ENCODE data around the gene MACROD1. TPM values are rescaled to one million over a fixed set of nuclear protein-coding genes. Genes with fewer than 3 reads are reported as not detected.

Gene MACROD1
- total RNA-seq, 3 donors from 2014 or later (not counting 1 experiment from before 2014, with no cell fraction given), result 0.73 to 3.3 (median 1.8) TPM

GRCh38 chr11:64052938-64053622 lies 112.8 kb downstream of the MACROD1 start:
- Histone ChIP-seq H3K36me3 (ENCODE audit: control insufficient read depth, insufficient read depth, low read length) (no peaks in the 10 kb centered on the region), H3K9me3 (ENCODE audit: control insufficient read depth, insufficient read depth, low read length) (no peaks in the 10 kb centered on the region), H3K4me1 (ENCODE audit: control insufficient read depth, insufficient read depth, low read length) (no peaks in the 10 kb centered on the region), H3K4me3 (ENCODE audit: low read length) (no peak overlapping the region), H3K27me3 (ENCODE audit: control insufficient read depth, insufficient read depth, low read length) (no peaks in the 10 kb centered on the region), H3K27ac (ENCODE audit: low read length) (no peak overlapping the region)
- Mint-ChIP-seq H3K27ac (no peak overlapping the region), H3K27me3 (ENCODE audit: low read depth in 2 of 2) (no peaks in the 10 kb centered on the region), H3K9me3 (no peaks in the 10 kb centered on the region), H3K4me3 (no peak overlapping the region), H3K36me3 (no peaks in the 10 kb centered on the region), H3K4me1 (no peaks in the 10 kb centered on the region)
- TF ChIP-seq CTCF (IDR thresholded peaks at IDR 0.05), result no peak
- DNase-seq (no peak), ATAC-seq (no peak)
- intact Hi-C loops (cut with micrococcal nuclease), result no loop called here
- WGBS (ENCODE audit: insufficient coverage), result 90% methylated on average over 11 of the region's 11 CpGs

GRCh38 chr11:64052436-64052835 lies 113.5 kb downstream of the MACROD1 start:
- H3K27me3 Mint-ChIP-seq (ENCODE audit: low read depth in 2 of 2), result no peaks in the 10 kb centered on the region
- H3K4me1 Mint-ChIP-seq, result no peaks in the 10 kb centered on the region
- Histone ChIP-seq H3K9me3 (ENCODE audit: control insufficient read depth, insufficient read depth, low read length) (no peaks in the 10 kb centered on the region), H3K36me3 (ENCODE audit: control insufficient read depth, insufficient read depth, low read length) (no peaks in the 10 kb centered on the region), H3K27ac (ENCODE audit: low read length) (no peak overlapping the region), H3K4me1 (ENCODE audit: control insufficient read depth, insufficient read depth, low read length) (no peaks in the 10 kb centered on the region), H3K27me3 (ENCODE audit: control insufficient read depth, insufficient read depth, low read length) (no peaks in the 10 kb centered on the region), H3K4me3 (ENCODE audit: low read length) (no peak overlapping the region)
- H3K4me3 Mint-ChIP-seq, result no peak overlapping the region
- intact Hi-C loops (cut with micrococcal nuclease), result no loop called here
- DNase-seq (no peak), ATAC-seq (no peak)
- H3K36me3 Mint-ChIP-seq, result no peaks in the 10 kb centered on the region
- 100% methylated on average over 2 of the region's 2 CpGs for WGBS (ENCODE audit: insufficient coverage)
- H3K9me3 Mint-ChIP-seq, result no peaks in the 10 kb centered on the region
- TF ChIP-seq CTCF (IDR thresholded peaks at IDR 0.05), result no peak
- no peak overlapping the region for H3K27ac Mint-ChIP-seq

GRCh38 chr11:64051297-64051696 lies 114.6 kb downstream of the MACROD1 start:
- TF ChIP-seq CTCF (IDR thresholded peaks at IDR 0.05), result no peak
- Histone ChIP-seq H3K9me3 (ENCODE audit: control insufficient read depth, insufficient read depth, low read length) (no peaks in the 10 kb centered on the region), H3K27ac (ENCODE audit: low read length) (no peak overlapping the region), H3K4me1 (ENCODE audit: control insufficient read depth, insufficient read depth, low read length) (no peaks in the 10 kb centered on the region), H3K27me3 (ENCODE audit: control insufficient read depth, insufficient read depth, low read length) (no peaks in the 10 kb centered on the region), H3K4me3 (ENCODE audit: low read length) (no peak overlapping the region), H3K36me3 (ENCODE audit: control insufficient read depth, insufficient read depth, low read length) (no peaks in the 10 kb centered on the region)
- DNase-seq, result no peak
- 90% methylated on average over 19 of the region's 19 CpGs for WGBS (ENCODE audit: insufficient coverage)
- Mint-ChIP-seq H3K4me3 (no peak overlapping the region), H3K9me3 (no peaks in the 10 kb centered on the region), H3K36me3 (no peaks in the 10 kb centered on the region), H3K27ac (no peak overlapping the region), H3K4me1 (no peaks in the 10 kb centered on the region), H3K27me3 (ENCODE audit: low read depth in 2 of 2) (no peaks in the 10 kb centered on the region)
- ATAC-seq, result no peak
- intact Hi-C loops (cut with micrococcal nuclease), result no loop called here

GRCh38 chr11:64049509-64049908 lies 116.4 kb downstream of the MACROD1 start:
- DNase-seq (no peak), ATAC-seq (no peak)
- Histone ChIP-seq H3K36me3 (ENCODE audit: control insufficient read depth, insufficient read depth, low read length) (no peaks in the 10 kb centered on the region), H3K4me3 (ENCODE audit: low read length) (no peak overlapping the region), H3K27ac (ENCODE audit: low read length) (no peak overlapping the region), H3K4me1 (ENCODE audit: control insufficient read depth, insufficient read depth, low read length) (no peaks in the 10 kb centered on the region), H3K27me3 (ENCODE audit: control insufficient read depth, insufficient read depth, low read length) (no peaks in the 10 kb centered on the region), H3K9me3 (ENCODE audit: control insufficient read depth, insufficient read depth, low read length) (no peaks in the 10 kb centered on the region)
- Mint-ChIP-seq H3K4me1 (no peaks in the 10 kb centered on the region), H3K9me3 (no peaks in the 10 kb centered on the region), H3K27ac (no peak overlapping the region), H3K27me3 (ENCODE audit: low read depth in 2 of 2) (no peaks in the 10 kb centered on the region), H3K4me3 (no peak overlapping the region), H3K36me3 (no peaks in the 10 kb centered on the region)
- intact Hi-C loops (cut with micrococcal nuclease), result no loop called here
- TF ChIP-seq CTCF (IDR thresholded peaks at IDR 0.05), result no peak
- 80% methylated on average over 7 of the region's 8 CpGs for WGBS (ENCODE audit: insufficient coverage)
